NCI-H146 treated with DMSO at 0.1 percent for 48 hours (cell line): ENCODE results near the gene OTP.

Experiments
- DNase-seq: peaks from one replicate; lab custom pipeline; 2025; ENCODE audit not compliant: unreplicated experiment; lab: John Stamatoyannopoulos, UW

Gene OTP

DNA sequence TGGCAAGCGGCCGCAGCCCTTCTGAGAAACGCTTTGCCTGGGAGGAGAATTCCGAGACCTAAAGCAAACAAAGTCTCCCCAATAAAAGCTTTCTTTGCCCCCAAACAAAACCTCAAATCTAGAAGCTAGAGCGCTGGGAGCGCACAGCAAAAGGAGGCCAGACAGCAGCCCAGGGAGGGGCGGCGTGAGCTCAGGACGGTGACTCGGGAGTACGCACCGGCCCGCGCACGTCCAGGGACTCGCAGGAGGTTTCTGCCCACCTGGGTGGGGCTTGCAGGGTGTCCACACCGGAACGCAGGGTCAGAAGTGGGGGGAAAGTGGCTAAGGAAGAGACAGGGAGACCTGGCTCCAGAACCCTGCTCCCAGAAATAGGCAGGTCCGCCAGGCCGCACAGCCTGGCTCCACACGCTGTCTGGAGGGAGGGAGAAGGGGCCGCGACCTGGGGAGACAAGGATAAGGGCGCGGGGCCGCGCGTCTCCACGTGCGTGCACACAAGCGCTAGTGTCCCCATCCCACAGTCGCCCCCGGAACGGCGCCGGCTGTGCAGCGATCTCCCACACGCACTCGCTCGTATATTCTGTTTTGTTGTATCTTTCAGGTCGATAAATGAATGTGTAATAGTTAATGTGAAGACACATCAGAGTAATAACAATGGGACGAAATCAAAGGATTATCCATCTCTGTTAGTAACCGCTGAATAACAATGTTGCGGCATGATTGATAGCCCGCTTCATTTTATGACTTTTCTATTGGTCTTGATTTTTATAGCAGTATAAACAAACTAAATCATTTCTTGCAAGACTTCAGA is 2.3 kb upstream of the OTP start:
- no peak for DNase-seq

DNA sequence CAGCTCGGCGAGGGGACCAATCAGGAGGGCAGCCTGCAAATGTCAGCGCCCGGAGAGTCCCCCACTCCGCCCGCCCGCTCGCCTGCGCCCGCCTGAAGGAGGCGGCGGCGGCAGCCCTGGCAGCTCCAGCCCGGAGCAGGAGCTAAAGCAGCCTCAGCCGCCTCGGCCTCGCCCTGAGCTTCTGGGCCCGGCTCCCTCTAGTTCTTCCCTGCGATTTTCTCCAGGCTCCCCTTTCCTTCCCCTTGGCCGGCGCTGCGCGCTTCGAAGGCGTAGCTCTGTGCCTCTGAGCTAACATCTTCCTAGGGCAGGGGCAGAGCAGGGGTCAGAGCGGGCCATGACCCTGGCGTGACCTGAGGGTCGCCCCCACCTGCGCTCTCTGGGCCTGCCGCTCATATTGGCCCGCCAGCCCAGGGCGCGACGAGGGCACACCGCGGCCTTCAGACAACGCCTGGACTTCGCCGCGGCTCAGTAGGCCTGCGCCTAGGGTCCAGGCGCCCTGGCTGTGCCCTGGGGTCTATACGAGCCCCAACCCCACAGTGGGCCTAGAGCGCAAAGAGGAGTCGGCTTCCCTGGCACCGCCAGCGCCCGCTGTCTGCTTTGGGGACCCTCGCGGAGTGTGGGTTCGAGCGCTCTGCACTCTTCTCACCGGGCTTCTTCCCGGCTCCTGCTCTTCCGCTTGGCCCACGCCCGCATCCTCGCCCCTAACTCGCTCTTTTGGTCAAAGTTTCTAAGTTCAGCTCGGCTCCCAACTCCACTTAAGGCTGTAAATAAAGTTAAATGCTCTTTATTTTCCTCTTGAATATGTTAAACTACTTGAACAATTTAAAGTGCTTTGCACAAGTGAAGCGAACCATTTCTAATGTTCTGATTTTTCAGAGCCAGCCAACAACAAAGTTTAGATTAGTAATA is 504 bp upstream of the OTP start:
- no peak for DNase-seq

DNA sequence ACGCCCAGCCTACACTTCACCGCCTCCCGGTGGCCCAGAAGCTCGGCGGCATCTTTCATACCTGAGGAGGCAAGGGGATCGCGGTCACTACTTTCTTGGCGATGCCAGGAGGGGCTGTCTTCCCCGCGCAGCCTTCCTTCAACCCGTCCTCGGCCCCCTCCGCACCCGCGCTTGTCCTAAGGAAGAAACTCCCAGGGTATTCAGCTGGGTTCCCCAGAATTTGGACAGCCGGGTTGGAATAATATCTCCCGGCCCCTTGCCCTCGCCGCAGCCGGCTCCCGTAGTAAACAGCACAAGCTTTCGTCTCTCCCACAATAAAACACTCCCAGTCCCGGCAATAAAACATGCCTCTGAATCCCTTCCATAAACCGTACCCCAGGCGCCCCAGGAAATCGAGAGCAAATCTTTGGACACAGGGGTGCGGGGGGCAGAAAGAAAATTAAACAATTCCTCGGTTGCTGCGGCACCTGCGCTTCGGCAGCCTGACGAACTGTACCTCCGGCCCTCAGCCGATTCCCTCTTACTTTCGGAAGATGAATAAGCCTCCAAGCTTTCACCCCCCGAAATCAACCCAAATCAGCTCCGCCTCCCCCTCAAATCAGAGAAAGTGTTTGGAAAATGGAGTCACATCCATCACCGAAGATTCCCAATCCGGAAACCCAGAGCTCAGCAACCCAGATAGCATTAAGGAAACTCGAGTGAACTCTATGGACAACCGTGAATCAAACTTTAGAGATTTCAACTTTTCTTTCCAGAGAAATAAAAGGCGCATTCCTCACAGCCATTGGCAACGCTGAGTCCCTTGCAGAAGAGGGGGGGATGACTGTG is 1.1 kb downstream of the OTP start:
- DNase-seq, result no peak

DNA sequence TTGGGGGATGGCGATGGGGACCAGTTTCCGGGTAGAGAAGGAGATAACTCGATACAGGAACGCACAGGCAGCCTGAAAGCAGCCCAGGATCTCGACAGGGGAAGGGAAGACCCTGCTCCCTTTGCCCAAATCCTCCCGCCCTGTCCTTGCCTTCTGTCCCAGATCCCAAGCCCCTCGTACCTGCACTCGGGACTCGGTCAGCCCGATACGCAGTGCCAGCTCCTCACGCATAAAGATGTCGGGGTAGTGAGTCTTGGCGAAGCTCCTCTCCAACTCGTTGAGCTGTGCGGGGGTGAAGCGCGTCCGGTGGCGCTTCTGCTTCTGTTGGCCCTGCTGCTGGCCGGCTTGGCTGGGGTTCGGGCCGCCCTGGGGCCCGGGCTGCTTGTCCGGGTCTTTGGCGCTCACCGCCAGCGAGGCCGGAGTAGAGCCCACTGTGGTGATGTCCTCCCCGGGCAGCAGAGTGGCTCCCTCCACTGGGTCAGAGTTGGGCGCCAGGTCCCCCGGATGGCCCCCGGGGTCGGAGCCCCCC is 1.8 kb downstream of the OTP start:
- DNase-seq, result no peak

DNA sequence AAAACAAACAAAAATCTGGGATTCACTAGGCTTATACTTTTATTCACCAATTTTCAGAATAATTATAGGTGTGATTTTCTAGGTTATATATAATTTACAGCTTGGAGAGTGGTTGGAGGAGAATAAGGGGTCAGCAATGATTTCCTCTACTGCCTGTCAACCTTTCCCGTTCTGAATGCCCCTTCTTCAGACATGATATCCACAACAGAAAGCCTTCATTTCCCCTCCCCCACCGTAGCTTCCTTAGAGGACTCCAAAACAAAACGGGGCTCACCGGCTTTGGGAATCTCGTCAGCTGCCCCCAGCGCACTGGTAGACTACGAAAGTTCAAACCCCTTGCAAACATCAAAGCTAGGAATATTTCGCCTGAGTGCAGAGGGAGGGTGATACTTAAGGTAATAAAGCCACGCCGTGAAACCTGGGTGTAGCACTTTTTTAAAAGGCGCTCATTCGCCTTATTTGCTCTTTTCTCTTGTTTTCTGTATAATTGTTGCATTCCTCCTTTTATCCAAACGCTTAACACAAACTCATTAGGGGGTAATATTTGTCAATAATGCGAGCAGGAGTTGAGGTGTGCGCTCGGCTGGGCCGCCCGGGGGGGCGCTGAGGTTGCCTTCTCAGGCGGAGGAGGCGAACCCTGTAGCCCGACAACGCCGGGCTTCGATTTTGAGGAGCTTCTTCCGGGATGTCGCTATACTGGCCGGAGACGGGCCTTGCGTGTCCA is 2.4 kb downstream of the OTP start:
- no peak for DNase-seq

DNA sequence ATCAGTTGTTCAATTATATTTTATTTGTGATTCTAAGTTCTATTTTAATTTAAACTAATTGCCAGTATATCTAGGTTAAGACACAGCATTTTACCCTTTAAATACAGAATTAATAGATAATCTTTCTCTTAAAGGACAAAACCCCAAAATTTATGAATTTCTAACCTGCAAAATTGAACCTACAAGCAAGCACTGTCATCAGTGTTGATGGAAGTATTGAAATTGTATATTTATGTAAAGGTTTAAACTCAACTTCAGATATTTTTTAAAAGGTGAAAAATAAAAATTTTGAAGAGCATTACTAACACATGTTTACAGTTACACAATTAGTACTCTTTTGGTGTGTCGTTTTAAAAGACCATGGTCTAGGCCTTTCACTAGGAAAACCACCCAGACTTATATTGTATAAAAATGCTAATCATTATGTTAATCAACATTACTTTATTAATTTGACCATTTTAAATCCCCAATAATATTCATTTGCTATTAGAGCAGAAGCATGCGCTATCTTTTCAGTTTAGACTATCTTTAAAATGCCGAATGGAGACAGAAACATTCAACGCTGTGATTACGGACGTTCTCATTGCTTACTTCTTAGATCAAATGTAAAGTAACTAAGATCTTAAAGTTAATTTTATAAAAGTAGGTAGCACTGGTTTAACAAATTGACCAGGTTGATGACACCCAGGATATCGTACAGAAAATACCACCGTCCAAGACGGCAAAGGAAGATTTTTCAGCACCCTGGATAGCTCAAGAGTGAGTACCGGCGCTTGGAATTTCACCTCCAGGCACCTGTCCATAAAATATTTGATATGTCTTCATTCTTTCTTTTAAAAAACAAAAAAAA is 3.2 kb downstream of the OTP start:
- no peak for DNase-seq

DNA sequence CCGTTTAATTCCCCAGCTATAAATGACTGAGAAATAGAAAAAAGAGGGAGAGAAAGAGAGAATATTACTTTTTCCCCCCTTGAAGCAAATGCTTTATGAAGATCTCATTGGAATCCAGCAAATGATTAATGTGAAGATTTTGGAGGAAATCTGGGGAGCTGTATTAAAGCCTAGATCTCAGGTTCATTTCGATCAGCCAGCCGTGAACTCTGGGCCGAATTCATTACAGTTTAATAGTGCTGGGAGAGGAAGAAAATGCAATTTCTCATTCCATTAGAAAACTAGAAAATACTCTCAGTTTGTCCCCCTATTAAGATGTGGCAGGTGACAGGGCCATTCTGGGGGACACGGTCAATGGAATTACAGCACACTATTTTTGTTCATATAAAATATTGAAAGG is 4.8 kb downstream of the OTP start:
- DNase-seq, result no peak

DNA sequence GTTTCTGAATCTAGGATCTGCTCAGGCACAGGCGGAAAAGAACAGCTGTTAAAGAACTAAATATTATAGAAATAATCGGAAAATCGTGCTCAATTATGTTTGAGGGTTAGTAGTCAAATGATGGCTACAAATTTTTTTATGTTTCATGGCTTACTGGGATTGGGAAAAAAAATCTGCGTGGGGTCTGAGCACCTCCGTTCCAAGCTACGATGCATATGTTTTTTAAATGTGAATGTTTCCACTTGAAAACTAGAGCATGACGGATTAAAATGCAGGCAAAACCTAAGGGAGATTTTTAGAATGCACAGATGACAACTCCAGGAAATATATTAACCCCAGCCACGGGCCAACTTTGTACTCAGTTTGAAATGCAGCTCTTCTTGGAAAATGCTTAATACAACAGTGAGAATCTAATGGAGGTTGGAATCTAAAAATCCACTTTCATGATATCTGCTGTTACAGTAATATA is 5.3 kb downstream of the OTP start:
- DNase-seq, result no peak

DNA sequence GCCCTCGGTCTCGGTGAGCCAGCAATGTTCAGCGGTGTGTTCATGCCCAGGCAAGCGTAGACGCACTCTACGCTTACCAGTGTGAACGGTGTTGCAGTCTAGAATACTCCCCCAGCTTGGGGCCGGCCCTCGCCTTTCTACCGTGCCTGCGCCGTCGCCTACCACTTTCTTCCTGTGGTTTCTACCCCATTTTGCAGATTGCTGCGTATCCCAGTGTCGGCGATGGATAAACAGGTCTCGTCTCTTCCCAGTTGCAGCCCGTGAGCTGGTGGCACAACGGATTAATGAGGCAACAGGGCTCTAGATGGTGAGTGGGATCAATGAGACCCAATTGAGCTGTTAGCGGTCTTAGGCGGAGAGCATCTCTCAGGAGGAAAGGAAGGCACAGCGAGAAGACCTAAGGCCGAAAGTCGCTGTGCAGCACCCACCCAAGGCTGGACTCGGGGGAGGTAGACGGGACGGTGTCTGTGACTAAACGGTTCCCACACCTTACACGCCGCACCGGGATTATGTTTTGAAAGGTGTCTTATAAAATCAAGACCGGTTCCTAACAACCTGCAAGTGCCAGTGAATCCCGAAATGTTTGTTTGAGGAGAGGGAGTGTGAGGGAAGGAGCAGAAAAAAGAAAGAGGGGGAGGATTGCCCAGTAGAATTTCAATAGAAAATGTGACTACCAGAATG is 5.8 kb downstream of the OTP start:
- DNase-seq, result no peak

DNA sequence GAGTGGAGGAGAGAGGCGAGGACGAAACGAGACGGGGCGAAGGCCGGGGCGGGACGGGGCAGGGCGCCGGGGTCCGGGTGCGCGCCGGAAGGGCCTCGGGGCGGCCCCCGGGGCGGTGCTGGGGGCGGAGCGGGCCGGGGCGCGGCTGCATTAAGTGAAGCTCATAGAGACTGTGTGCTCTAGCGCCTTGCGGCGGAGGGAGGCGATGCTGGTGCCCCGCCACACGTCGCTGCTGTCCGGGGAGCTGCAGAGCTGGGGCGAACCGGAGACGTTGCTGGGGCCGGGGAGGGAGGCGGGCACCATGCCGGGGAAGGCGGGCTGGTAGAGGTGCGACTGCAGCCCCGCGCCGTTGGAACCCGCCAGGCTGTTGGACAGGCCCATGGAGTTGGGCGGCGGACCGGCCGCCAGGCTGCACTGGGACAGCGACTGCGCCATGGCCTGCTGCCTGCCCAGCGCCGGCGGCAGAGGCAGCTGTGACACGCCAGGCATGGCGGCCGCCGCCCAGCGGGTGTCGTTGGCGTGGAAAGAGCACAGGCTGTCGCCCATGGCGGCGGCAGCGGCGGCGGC is 8.3 kb downstream of the OTP start:
- DNase-seq, result peak; percentile 46

DNA sequence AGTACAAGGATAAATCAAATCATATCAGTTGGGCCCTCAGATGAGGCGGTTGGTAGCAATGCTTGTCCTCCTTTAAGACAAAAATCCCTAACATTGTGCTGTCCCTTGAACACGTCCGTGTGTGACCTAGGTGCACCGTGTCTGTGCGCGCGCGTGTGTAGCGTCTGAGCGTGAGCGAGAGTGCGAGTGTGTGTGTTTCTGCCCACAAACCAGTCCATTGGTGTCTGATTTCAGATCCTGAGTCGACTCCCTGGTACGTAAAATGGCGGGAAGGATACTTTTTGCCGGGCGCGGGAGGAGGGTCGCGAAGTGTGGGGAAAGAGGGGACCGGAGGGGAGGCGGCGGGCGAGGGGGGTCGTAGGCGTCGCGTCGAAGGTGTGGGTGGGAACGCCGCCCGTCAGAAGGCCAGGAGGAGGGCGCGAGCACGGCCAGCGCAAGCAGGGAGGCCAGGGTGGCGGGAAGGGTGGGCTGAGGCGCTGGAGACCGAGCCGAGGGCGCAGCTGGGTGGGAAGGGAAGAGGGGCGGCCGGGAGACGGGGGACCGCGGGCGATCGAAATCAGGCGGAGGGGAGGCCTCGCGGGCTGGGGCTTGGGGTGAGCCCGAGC is 8.9 kb downstream of the OTP start:
- DNase-seq, result peak; percentile 17

DNA sequence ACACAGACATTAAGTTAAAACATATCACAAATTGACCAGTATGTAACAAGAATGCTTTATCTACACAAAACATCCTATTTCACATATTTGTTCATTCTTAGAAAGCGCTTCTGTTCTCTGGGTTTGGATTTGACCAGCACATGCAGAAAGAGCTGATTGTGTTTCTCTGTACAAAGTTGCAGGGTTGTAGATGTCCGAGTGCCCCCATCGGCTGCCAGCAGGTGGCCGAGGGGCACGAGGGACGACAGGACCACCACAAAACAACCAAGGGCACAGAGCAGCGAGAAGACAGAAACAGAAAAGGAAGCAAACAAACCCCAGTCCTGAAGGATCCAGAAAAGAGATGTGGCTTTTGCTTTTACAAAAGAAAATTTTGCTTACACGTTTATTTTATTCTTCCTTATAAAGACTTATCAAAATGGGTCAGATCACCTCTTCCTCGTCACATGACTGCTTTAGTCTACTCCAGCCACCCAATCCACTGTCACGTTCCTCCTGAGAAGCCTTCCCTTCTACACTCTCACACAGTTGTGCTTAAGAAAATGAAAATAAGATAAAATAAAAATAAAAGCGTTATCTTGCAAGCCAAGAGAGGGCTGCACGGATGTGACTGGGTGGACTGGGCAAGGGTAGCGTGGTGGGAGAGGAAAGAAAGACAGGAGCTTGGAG is 9.5 kb downstream of the OTP start:
- no peak for DNase-seq

DNA sequence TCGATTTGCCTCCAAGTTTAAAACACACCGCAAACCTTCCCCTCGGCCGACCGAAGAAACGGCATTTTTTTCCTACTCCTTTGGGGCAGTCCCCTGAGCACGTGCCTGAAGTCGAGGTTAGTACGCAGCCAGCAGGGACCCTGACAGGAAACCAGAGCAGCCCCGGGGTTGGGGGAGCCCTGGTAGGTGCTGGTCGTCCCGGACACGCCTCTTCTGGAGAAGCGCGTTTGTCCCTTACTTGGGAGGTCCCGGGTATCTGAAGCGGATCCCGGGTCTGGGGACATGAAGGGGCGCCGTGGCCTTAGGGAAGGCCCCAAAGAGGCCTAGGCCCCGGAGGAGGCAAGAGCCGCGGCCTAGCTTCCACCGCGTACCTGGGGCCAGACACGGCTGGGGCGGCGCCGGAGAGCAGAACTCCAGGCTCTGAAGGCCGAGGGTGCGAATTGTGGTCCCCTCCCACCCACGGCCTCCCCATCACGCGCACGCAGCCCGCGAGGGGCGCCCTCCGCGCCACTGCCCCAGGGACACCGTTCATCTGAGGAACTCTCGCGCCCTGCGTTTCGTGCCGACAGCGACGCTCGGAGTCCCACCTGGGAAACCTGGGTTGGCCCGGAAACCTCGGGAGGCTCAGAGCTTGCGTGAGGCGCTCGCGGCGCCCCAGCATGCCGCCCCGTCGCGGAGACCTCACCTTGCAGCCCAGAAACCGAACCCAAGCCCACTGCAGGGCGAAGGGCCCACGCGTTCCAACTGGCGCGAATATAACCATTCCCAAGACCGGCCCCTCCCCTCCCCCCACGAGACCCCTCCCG is 10.4 kb downstream of the OTP start:
- DNase-seq, result no peak

DNA sequence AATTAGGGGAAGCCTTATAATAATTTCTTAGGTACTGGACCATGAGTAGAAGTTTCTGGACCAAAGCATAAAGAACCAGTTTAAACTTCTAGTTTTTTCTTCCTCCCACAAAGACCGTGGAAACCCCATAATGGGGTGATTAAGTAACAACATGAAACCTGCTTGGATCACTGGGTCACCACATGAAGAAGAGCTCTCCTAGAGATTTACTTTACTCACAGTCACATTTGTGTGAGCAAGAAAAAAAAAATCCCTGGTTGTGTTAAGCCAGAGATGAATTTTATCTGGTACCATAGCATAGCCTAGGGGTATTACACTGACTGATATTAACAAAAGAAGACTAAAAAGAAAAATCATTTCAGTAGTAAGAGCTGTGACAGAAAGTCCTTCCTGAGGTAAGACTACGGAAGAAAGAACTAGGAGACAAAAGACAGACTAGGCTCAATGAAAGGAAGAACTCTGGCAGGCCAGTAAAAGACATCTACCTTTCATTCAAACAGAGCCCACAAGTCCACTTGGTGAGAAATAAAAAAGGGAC is 15.2 kb downstream of the OTP start:
- DNase-seq, result no peak

DNA sequence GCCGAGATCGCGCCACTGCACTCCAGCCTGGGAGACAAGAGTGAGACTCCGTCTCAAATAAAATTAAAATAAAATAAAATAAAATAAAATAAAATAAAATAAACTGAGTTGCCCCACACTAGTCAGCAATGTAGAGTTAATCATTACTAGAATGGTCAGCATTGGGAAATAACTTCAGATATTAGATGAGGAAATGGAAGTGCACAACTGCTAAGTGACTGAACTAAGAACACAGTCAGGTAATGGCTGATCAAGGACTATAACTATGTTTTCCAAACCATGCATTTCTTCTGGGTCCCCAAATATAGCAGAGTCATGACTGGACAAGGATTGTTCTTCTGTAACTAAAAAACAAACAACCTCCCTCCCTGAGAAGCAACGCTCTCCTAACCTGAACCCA is 17.1 kb downstream of the OTP start:
- DNase-seq, result no peak

DNA sequence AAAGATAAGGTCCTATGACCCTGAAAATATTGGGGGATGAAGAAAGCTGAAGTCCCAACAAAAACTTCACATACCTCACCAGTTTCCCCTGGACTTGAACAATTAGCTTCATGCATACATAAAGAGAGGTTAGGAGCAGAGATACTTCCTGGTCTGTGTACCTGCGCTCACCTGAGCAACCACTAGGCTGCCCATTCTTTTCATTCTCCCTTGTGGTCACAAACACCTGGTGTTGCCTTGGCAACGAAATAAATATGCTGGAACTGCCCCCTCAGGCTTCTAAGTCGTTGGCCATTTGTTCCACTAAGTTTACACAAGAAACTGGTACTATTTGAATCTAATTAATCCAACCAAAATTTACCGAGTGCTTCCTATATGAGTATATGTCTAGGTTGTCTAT is 18.1 kb downstream of the OTP start:
- peak; percentile 78 for DNase-seq

DNA sequence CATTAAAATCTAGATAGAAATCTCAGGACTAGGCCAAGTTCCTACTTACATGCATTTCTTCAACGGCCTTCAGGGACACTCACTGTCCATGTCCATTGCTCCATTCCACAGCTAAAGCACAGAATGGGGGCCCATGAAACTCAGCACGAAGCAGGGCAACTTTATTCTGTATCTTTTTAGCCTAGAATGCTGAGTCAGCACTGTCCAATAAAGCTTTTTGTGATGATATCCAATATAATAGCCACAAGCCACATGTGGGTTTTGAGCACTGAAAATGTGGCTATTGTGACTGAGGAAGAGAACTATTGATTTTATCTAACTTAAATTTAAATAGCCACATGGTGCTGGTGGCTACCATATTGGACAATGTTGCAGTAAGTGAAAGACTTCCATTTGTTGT is 21.6 kb downstream of the OTP start:
- DNase-seq, result no peak
